Measurements from ENCODE around the gene OXSM.
A peak's percentile ranks its signal among the peaks of the same experiment; 100 is the strongest.

Gene OXSM

GRCh38 chr3:25789596-25790556 lies at the start of gene OXSM:
Gene OXSM, plus strand, starts transcription at chr3:25790090. Its CDS starts 931 bp downstream, at chr3:25791021.
- peak; percentile 73 to 94 for DNase-seq

- DNase-seq, result no peak
These were observed 45.4 kb upstream of the OXSM start for GRCh38 chr3:25744470-25744869.

- no peak for DNase-seq
These were observed 42.9 kb upstream of the OXSM start for GRCh38 chr3:25747033-25747432.

GRCh38 chr3:25748189-25748588 lies 41.7 kb upstream of the OXSM start:
- DNase-seq, result no peak

- DNase-seq, result no peak
These were observed 40.8 kb upstream of the OXSM start for GRCh38 chr3:25749031-25749581.

GRCh38 chr3:25751048-25751447 lies 38.8 kb upstream of the OXSM start:
- DNase-seq, result no peak

GRCh38 chr3:25751725-25752124 lies 38.2 kb upstream of the OXSM start:
- no peak for DNase-seq

GRCh38 chr3:25768851-25769250 lies 21.0 kb upstream of the OXSM start:
- no peak for DNase-seq

GRCh38 chr3:25775936-25776335 lies 14.0 kb upstream of the OXSM start:
- no peak for DNase-seq

GRCh38 chr3:25780618-25781017 lies 9.3 kb upstream of the OXSM start:
- no peak for DNase-seq

- DNase-seq, result no peak
These were observed 8.6 kb upstream of the OXSM start for GRCh38 chr3:25781145-25781757.

- no peak for DNase-seq
These were observed 7.9 kb upstream of the OXSM start for GRCh38 chr3:25781758-25782594.

GRCh38 chr3:25782636-25782937 lies 7.3 kb upstream of the OXSM start:
- DNase-seq, result no peak

- DNase-seq, result peak; percentile 32 to 86
These were observed 6.8 kb upstream of the OXSM start, which contains the start of gene NGLY1 for GRCh38 chr3:25782938-25783660. Gene NGLY1, minus strand, starts transcription at chr3:25783443. Its CDS starts 53 bp downstream, at chr3:25783390.

- peak; percentile 51 to 82 for DNase-seq
These were observed 6.0 kb upstream of the OXSM start for GRCh38 chr3:25783661-25784512.

- DNase-seq, result no peak
These were observed 4.9 kb upstream of the OXSM start for GRCh38 chr3:25784971-25785370.

GRCh38 chr3:25785826-25786225 lies 4.1 kb upstream of the OXSM start:
- DNase-seq, result no peak

GRCh38 chr3:25787689-25788088 lies 2.2 kb upstream of the OXSM start:
- no peak for DNase-seq

- DNase-seq, result no peak
These were observed 688 bp upstream of the OXSM start for GRCh38 chr3:25789209-25789595.

- DNase-seq, result no peak
These were observed 11.9 kb downstream of the OXSM start for GRCh38 chr3:25801786-25802185.

- no peak for DNase-seq
These were observed 13.9 kb downstream of the OXSM start for GRCh38 chr3:25803833-25804232.

All from NCI-H526 (cell line).